Upper lobe of left lung (tissue), 4 donors: ENCODE results near the gene PTPRN2.

Source experiments
- POLR2A ChIP-seq, 4 donors: fragments of 450-650 bp; IDR thresholded peaks; one replicate each; pipeline ENCODE4 v1.5.1; 2016 to 2017; ENCODE audit warnings: antibody characterized with exemption in 4 of 4, mild to moderate bottlenecking in 2 of 4
- TF ChIP-seq, protein P1 (sequence below), 6 experiments: fragments of 450-650 bp in 4 of 6; fragments of 200-600 bp in 2 of 6; sonication (generic) in 2 of 6; IDR thresholded peaks; one replicate each; pipeline ENCODE4 v1.5.1; 2016 to 2019; ENCODE audit warnings: antibody characterized with exemption in 6 of 6

DNA sequence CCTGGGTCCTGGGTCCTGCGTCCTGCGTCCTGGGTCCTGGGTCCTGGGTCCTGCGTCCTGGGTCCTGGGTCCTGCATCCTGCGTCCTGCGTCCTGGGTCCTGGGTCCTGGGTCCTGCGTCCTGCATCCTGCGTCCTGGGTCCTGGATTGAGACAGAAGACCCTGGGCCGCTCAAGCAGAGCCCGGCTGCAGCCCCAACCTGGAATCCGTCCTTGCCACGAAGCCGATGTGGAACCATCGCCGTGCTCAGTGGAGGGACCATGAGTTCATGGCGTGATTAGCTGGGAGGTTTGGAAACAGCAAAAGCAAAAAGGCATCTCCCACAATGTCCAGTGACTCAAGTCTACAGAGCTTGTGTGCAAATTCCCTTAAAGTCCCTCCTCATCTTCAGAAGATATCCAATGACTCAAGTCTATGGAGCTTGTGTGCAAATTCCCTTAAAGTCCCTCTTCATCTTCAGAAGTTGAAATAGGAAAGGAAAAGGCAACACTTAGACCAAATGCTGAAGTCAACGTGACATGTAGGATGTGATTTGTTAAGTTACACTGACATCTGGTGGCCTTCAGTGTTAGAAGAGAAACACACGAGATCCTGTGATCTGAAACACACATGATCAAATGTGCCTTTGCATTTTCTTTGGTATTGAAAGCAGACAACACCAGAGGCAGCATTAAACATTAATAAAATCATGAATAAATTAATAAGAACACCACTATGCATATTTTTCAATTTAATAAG, 179.9 kb downstream of the PTPRN2 start:
- TF ChIP-seq, protein P1, sequence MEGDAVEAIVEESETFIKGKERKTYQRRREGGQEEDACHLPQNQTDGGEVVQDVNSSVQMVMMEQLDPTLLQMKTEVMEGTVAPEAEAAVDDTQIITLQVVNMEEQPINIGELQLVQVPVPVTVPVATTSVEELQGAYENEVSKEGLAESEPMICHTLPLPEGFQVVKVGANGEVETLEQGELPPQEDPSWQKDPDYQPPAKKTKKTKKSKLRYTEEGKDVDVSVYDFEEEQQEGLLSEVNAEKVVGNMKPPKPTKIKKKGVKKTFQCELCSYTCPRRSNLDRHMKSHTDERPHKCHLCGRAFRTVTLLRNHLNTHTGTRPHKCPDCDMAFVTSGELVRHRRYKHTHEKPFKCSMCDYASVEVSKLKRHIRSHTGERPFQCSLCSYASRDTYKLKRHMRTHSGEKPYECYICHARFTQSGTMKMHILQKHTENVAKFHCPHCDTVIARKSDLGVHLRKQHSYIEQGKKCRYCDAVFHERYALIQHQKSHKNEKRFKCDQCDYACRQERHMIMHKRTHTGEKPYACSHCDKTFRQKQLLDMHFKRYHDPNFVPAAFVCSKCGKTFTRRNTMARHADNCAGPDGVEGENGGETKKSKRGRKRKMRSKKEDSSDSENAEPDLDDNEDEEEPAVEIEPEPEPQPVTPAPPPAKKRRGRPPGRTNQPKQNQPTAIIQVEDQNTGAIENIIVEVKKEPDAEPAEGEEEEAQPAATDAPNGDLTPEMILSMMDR (IDR thresholded peaks at IDR 0.05) = peak in 4 of 6 experiments; percentile 9 to 61 (median 58)
- no peak for TF ChIP-seq POLR2A (IDR thresholded peaks at IDR 0.05)
